ENCODE results near the gene NFKB2. TPM values are rescaled to one million over a fixed set of nuclear protein-coding genes. Genes with fewer than 3 reads are reported as not detected.

The NFKB2 gene
- total RNA-seq, 1 donor from 2014 or later = 622 TPM

DNA sequence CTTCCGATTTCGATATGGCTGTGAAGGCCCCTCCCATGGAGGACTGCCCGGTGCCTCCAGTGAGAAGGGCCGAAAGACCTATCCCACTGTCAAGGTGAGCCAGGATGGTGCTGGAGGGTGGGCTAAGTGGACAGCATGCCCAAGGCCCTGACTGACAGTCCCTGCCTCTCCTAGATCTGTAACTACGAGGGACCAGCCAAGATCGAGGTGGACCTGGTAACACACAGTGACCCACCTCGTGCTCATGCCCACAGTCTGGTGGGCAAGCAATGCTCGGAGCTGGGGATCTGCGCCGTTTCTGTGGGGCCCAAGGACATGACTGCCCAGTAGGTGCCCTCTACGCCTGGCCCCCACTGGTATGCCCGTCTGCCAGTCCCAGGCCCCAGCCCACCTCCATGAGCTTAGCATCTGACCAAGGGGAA is 1.2 kb downstream of the NFKB2 start:
- intact Hi-C loops (cut with micrococcal nuclease) = no loop called here
- CTCF ChIA-PET = interaction anchor here (1.9 kb wide), 1 partner anchor 26 kb away, joined by 5 read pairs; no protein-coding TSS in a partner anchor

DNA sequence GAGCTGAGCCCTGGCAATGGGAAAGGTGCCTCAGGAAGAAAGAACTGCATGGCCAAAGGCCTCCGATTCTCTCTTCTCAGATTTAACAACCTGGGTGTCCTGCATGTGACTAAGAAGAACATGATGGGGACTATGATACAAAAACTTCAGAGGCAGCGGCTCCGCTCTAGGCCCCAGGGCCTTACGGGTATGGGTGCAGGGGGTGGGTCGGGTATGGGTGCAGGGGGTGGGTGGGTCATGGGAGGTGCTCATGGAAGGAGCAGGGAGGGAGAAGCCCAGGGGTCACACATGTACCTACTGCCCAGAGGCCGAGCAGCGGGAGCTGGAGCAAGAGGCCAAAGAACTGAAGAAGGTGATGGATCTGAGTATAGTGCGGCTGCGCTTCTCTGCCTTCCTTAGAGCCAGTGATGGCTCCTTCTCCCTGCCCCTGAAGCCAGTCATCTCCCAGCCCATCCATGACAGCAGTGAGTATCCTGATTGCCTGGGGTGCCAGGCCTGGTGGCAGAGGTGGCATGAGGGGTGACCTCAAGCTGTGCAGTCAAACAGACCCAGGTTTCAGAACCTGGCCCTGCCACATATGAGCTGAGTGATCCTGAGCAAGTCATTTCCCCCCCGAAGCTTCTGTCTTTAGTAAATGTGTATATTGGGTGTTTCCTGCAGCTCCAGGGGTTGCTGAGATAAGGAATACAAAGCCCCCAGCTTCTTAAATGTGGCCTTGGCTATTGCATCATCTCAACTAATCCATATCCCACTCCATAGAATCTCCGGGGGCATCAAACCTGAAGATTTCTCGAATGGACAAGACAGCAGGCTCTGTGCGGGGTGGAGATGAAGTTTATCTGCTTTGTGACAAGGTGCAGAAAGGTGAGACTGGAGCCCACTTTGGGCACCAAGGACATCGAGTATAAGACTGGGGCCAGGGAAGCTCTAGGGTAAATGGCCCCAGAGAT is 2.0 kb downstream of the NFKB2 start:
- Mint-ChIP-seq H3K36me3 (ENCODE audit: low read depth) (peaks cover 71% of the 10 kb centered on the region), H3K9me3 (no peaks in the 10 kb centered on the region), H3K4me3 (peak overlapping the region; percentile 94), H3K4me1 (peaks cover 58% of the 10 kb centered on the region), H3K27ac (peak overlapping the region; percentile 97), H3K27me3 (no peaks in the 10 kb centered on the region)
- DNase-seq (no peak), ATAC-seq (ENCODE audit: low read depth) (no peak)
- intact Hi-C loops (cut with micrococcal nuclease) = no loop called here
- TF ChIP-seq, protein P1, sequence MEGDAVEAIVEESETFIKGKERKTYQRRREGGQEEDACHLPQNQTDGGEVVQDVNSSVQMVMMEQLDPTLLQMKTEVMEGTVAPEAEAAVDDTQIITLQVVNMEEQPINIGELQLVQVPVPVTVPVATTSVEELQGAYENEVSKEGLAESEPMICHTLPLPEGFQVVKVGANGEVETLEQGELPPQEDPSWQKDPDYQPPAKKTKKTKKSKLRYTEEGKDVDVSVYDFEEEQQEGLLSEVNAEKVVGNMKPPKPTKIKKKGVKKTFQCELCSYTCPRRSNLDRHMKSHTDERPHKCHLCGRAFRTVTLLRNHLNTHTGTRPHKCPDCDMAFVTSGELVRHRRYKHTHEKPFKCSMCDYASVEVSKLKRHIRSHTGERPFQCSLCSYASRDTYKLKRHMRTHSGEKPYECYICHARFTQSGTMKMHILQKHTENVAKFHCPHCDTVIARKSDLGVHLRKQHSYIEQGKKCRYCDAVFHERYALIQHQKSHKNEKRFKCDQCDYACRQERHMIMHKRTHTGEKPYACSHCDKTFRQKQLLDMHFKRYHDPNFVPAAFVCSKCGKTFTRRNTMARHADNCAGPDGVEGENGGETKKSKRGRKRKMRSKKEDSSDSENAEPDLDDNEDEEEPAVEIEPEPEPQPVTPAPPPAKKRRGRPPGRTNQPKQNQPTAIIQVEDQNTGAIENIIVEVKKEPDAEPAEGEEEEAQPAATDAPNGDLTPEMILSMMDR (IDR thresholded peaks at IDR 0.05) = no peak
- POLR2A ChIA-PET = interaction anchor here (0.6 to 15.2 kb wide), 14 partner anchors 7 to 265 kb away, joined by 3 to 305 read pairs (median 14); partner anchors contain the start of genes C10orf95, CUEDC2, FBXL15 and GBF1
- CTCF ChIA-PET = interaction anchor here (1.9 to 2.6 kb wide), 3 partner anchors 12 to 25 kb away, joined by 5 to 19 read pairs (median 8); no protein-coding TSS in a partner anchor

More for the DNA sequence above, 1.2 kb downstream of the NFKB2 start:
- H3K27ac Mint-ChIP-seq = peak overlapping the region; percentile 97
- H3K9me3 Mint-ChIP-seq = no peaks in the 10 kb centered on the region
- H3K4me3 Mint-ChIP-seq = peak overlapping the region; percentile 94
- H3K36me3 Mint-ChIP-seq (ENCODE audit: low read depth) = peaks cover 64% of the 10 kb centered on the region
- DNase-seq (no peak), ATAC-seq (ENCODE audit: low read depth) (no peak)
- TF ChIP-seq, protein P1 (IDR thresholded peaks at IDR 0.05) = no peak
- H3K27me3 Mint-ChIP-seq = no peaks in the 10 kb centered on the region
- POLR2A ChIA-PET = interaction anchor here (0.6 to 15.2 kb wide), 13 partner anchors 8 to 338 kb away, joined by 3 to 305 read pairs (median 33); partner anchors contain the start of genes ACTR1A, ARL3, C10orf95 and CUEDC2
- H3K4me1 Mint-ChIP-seq = peaks cover 59% of the 10 kb centered on the region

DNA sequence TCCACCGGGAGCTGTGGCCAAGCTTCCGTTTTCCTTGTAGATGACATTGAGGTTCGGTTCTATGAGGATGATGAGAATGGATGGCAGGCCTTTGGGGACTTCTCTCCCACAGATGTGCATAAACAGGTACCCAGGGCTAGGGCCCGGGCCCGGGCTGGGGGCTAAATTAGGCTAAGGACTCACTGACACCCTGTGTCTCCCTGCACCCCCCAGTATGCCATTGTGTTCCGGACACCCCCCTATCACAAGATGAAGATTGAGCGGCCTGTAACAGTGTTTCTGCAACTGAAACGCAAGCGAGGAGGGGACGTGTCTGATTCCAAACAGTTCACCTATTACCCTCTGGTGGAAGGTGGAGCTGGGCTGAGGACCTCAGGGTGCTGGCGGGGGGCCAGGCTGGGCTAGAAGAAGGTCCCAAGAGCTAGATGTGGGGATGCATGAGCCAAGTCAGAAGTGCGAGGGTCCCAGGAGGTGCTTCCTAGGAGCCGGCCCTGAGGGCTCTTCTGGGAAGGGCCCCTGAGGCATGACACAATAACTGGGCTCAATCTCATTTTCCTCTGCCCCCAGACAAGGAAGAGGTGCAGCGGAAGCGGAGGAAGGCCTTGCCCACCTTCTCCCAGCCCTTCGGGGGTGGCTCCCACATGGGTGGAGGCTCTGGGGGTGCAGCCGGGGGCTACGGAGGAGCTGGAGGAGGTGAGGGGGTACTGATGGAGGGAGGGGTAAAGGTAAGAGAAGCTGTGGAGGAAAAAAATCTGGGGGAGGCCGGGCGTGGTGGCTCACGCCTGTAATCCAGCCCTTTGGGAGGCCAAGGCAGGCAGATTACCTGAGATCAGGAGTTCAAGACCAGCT is 2.9 kb downstream of the NFKB2 start:
- H3K4me3 Mint-ChIP-seq = peak overlapping the region; percentile 94
- peaks cover 51% of the 10 kb centered on the region for H3K4me1 Mint-ChIP-seq
- TF ChIP-seq, protein P1 (IDR thresholded peaks at IDR 0.05) = no peak
- no peaks in the 10 kb centered on the region for H3K9me3 Mint-ChIP-seq
- intact Hi-C loops (cut with micrococcal nuclease) = loop anchor here (1.0 kb wide), 2 partner anchors 23 to 266 kb away; no protein-coding TSS in a partner anchor
- DNase-seq (no peak), ATAC-seq (ENCODE audit: low read depth) (no peak)
- H3K36me3 Mint-ChIP-seq (ENCODE audit: low read depth) = peaks cover 72% of the 10 kb centered on the region
- H3K27me3 Mint-ChIP-seq = no peaks in the 10 kb centered on the region
- peak overlapping the region; percentile 97 for H3K27ac Mint-ChIP-seq
- ChIA-PET POLR2A (interaction anchor here (0.6 to 15.2 kb wide), 21 partner anchors 6 to 1657 kb away, joined by 3 to 305 read pairs (median 6); partner anchors contain the start of genes C10orf95, CUEDC2, FBXL15 and OGA), CTCF (interaction anchor here (0.7 to 2.6 kb wide), 10 partner anchors 8 to 169 kb away, joined by 3 to 24 read pairs (median 6); partner anchors contain the start of gene FBXL15)

DNA sequence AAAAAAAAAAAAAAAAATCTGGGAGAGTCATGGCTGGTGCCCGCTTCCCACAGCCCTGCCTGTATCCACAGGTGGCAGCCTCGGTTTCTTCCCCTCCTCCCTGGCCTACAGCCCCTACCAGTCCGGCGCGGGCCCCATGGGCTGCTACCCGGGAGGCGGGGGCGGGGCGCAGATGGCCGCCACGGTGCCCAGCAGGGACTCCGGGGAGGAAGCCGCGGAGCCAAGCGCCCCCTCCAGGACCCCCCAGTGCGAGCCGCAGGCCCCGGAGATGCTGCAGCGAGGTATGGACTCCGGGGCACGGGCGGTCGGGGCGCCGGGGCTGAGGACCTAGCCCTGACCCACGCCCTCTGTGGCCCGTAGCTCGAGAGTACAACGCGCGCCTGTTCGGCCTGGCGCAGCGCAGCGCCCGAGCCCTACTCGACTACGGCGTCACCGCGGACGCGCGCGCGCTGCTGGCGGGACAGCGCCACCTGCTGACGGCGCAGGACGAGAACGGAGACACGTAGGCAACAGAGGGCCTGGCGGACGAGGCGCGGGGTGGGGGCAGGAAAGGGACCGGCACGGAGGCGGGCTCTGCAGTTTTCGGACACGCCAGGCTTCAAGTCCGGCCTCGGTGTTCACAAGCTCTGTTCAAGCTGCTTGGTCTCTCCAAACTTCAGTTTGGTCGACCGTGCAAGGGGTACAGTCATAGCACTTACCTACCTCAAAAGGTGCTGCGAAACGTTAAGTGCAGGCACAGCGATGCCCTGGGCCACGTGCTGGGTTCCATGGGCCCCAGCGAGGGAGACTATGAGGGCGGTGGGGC is 3.9 kb downstream of the NFKB2 start:
- intact Hi-C loops (cut with micrococcal nuclease) = loop anchor here (1.0 kb wide), 2 partner anchors 22 to 267 kb away; no protein-coding TSS in a partner anchor
- ATAC-seq (ENCODE audit: low read depth) (peak; percentile 37), DNase-seq (peak; percentile 87)
- CTCF ChIA-PET = interaction anchor here (0.6 to 2.6 kb wide), 15 partner anchors 9 to 273 kb away, joined by 3 to 24 read pairs (median 5); partner anchors contain the start of gene FBXL15
- Mint-ChIP-seq H3K36me3 (ENCODE audit: low read depth) (peaks cover 77% of the 10 kb centered on the region), H3K27ac (peak overlapping the region; percentile 97), H3K4me1 (peaks cover 53% of the 10 kb centered on the region), H3K27me3 (no peaks in the 10 kb centered on the region), H3K9me3 (no peaks in the 10 kb centered on the region), H3K4me3 (peak overlapping the region; percentile 94)
- TF ChIP-seq, protein P1 (IDR thresholded peaks at IDR 0.05) = peak; percentile 95
- POLR2A ChIA-PET = interaction anchor here (0.6 to 15.2 kb wide), 18 partner anchors 5 to 1658 kb away, joined by 3 to 305 read pairs (median 6); partner anchors contain the start of genes C10orf95, CUEDC2 and FBXL15

Data from activated B cell treated with CpG ODN at 0.5 μM for 24 hours (primary cell).